Calu3 (cell line): ENCODE measurements around the gene PURB. TPM values are rescaled to one million over a fixed set of nuclear protein-coding genes. Genes with fewer than 3 reads are reported as not detected.
"Not testable (repeated sequence)": the region's sequence is repeated elsewhere in the genome, so short reads cannot be mapped to it uniquely, and the experiment has no call there.

ENCODE experiments used
- BruUV-seq: library from RNA; stranded (reverse); fragments of 400-500 nt; replicated peaks from 2 replicates; lab custom pipeline; 2021; lab: Mats Ljungman, UMichigan
- CTCF ChIA-PET: fragments of 300-600 bp; sonication (Branson Sonifier 250); formaldehyde crosslinking; loops from one replicate; lab custom pipeline; 2022; ENCODE audit warnings: antibody characterized with exemption; lab: Charles Lee
- DNase-seq: peaks from one replicate; pipeline ENCODE4 v3.0.0; 2022
- H3K27ac Mint-ChIP-seq: one replicate; pipeline ENCODE4 v1.8.0; 2022; ENCODE audit warnings: mixed read lengths; ENCODE audit not compliant: unreplicated experiment
- H3K27me3 Mint-ChIP-seq: one replicate; pipeline ENCODE4 v1.8.0; 2022; ENCODE audit warnings: mixed read lengths; ENCODE audit not compliant: unreplicated experiment
- H3K36me3 Mint-ChIP-seq: one replicate; pipeline ENCODE4 v1.8.0; 2022; ENCODE audit warnings: mild to moderate bottlenecking, moderate library complexity, mixed read lengths; ENCODE audit not compliant: insufficient read depth, unreplicated experiment
- H3K4me1 Mint-ChIP-seq: one replicate; pipeline ENCODE4 v1.8.0; 2022; ENCODE audit warnings: mild to moderate bottlenecking, low read depth, mixed read lengths; ENCODE audit not compliant: unreplicated experiment
- H3K4me3 Mint-ChIP-seq: one replicate; pipeline ENCODE4 v1.8.0; 2022; ENCODE audit warnings: mild to moderate bottlenecking, low read depth, moderate library complexity, mixed read lengths; ENCODE audit not compliant: unreplicated experiment
- H3K9me3 Mint-ChIP-seq: one replicate; pipeline ENCODE4 v1.8.0; 2022; ENCODE audit warnings: low read depth, mixed read lengths; ENCODE audit not compliant: unreplicated experiment
- intact Hi-C: fragments of 100-400 bp; cut with micrococcal nuclease; formaldehyde crosslinking; loops from one replicate; pipeline ENCODE4 v1.10.0; 2022; ENCODE audit not compliant: unreplicated experiment
- total RNA-seq: library from RNA; stranded (reverse); gene quantifications from 2 replicates; pipeline ENCODE4 v1.2.3, GENCODE V29; 2022
- TF ChIP-seq, protein P1 (sequence below): fragments of 200-600 bp; IDR thresholded peaks from one replicate; pipeline ENCODE4 v1.8.0; 2022; ENCODE audit warnings: antibody characterized with exemption; ENCODE audit not compliant: unreplicated experiment

PURB gene
- total RNA-seq, 1 experiment from 2014 or later = 70.8 TPM

DNA sequence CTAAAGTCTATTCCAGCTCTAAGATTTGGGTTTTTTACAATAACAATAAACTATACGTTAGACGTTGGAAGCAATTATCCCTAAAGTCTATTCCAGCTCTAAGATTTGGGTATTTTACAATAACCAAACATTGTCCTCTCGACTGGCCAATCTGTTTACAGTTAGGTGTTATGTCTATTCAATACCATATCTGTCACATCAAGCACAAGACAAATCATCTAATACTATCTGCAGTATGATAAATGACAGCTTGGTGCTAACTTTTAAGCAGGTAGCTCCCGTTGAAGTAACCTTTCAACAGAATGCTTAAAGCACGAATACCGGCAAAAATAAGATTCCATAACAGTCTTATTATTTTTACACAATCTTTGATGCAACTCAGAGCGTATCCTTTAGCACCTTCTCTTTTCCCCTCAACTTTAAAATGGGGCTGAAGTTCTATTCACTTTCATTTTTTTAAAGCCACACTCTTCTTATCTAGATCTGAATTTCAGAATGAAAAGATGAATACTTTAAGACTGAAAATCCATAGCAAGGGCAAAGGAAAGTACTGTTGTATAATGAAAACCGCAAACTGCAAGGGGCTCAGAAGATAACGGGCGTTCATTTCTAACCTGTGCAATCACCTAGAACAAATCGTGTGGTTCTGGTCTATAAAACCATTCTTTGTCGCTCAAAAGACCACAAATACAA lies 38.4 kb downstream of the PURB start:
- CTCF ChIA-PET = interaction anchor here (0.6 to 2.6 kb wide), 13 partner anchors 8 to 289 kb away, joined by 3 to 9 read pairs (median 4); partner anchors contain the start of gene ZMIZ2
- Mint-ChIP-seq H3K27me3 (no peaks in the 10 kb centered on the region), H3K4me1 (peaks cover 35% of the 10 kb centered on the region), H3K36me3 (peaks cover 40% of the 10 kb centered on the region), H3K9me3 (no peaks in the 10 kb centered on the region), H3K4me3 (peak overlapping the region; percentile 82), H3K27ac (peak overlapping the region; percentile 98)
- intact Hi-C loops = loop anchor here (1.0 to 5.0 kb wide), 3 partner anchors 48 to 259 kb away; no protein-coding TSS in a partner anchor
- TF ChIP-seq, protein P1, sequence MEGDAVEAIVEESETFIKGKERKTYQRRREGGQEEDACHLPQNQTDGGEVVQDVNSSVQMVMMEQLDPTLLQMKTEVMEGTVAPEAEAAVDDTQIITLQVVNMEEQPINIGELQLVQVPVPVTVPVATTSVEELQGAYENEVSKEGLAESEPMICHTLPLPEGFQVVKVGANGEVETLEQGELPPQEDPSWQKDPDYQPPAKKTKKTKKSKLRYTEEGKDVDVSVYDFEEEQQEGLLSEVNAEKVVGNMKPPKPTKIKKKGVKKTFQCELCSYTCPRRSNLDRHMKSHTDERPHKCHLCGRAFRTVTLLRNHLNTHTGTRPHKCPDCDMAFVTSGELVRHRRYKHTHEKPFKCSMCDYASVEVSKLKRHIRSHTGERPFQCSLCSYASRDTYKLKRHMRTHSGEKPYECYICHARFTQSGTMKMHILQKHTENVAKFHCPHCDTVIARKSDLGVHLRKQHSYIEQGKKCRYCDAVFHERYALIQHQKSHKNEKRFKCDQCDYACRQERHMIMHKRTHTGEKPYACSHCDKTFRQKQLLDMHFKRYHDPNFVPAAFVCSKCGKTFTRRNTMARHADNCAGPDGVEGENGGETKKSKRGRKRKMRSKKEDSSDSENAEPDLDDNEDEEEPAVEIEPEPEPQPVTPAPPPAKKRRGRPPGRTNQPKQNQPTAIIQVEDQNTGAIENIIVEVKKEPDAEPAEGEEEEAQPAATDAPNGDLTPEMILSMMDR = no peak
- no peak for DNase-seq
- BruUV-seq = TSS peak; percentile 42

DNA sequence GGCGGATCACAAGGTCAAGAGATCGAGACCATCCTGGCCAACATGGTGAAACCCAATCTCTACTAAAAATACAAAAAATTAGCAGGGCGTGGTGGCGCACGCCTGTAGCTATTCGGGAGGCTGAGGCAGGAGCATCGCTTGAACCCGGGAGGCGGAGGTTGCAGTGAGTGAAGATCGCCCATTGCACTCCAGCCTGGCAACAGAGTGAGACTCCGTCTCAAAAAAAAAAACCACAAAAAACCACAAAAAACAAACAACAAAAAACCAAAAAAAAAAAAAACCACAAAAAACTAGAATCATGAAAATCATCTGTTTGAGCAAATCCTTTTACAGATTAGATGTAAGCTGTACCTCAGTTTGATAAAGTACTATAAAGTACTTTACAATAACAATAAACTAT lies 38.9 kb downstream of the PURB start:
- BruUV-seq = not testable (repeated sequence)
- intact Hi-C loops = loop anchor here (2.0 to 5.0 kb wide), 2 partner anchors 48 to 94 kb away; no protein-coding TSS in a partner anchor

DNA sequence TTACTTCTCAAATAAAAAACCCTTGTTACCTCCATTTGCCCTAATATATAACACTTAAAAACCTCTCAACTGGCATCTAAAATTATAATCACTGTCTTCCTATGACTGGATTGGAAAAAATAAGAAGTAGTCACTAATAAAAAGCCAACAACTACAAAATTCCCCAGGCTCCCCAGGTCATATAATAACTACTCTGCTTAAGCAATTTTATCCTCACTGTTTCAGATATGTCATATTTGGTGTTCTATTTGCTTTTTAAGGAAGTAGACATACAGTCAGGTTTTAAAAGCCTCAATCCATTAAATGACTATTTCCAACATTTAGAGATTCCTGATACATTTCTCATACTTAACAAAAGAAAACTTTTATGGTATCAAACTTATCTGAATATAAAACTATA lies 39.9 kb downstream of the PURB start:
- TF ChIP-seq, protein P1 = no peak
- H3K27ac Mint-ChIP-seq = peak overlapping the region; percentile 98
- CTCF ChIA-PET = interaction anchor here (1.2 kb wide), 2 partner anchors 10 to 211 kb away, joined by 3 read pairs; no protein-coding TSS in a partner anchor
- peaks cover 55% of the 10 kb centered on the region for H3K36me3 Mint-ChIP-seq
- H3K4me3 Mint-ChIP-seq = peak overlapping the region; percentile 82
- no peak for DNase-seq
- peaks cover 42% of the 10 kb centered on the region for H3K4me1 Mint-ChIP-seq
- intact Hi-C loops = loop anchor here (5.0 kb wide), 1 partner anchor 93 kb away; no protein-coding TSS in a partner anchor
- H3K9me3 Mint-ChIP-seq = no peaks in the 10 kb centered on the region
- H3K27me3 Mint-ChIP-seq = no peaks in the 10 kb centered on the region
- no TSS peak for BruUV-seq

More for the DNA sequence above, 38.9 kb downstream of the PURB start:
- not testable (repeated sequence) for DNase-seq, H3K27me3 Mint-ChIP-seq, H3K9me3 Mint-ChIP-seq
- Mint-ChIP-seq H3K4me1 (peaks cover 41% of the 10 kb centered on the region), H3K4me3 (peak overlapping the region; percentile 82), H3K27ac (peak overlapping the region; percentile 98), H3K36me3 (peaks cover 46% of the 10 kb centered on the region)
- CTCF ChIA-PET = interaction anchor here (0.6 to 1.6 kb wide), 11 partner anchors 9 to 259 kb away, joined by 3 to 7 read pairs (median 3); no protein-coding TSS in a partner anchor

DNA sequence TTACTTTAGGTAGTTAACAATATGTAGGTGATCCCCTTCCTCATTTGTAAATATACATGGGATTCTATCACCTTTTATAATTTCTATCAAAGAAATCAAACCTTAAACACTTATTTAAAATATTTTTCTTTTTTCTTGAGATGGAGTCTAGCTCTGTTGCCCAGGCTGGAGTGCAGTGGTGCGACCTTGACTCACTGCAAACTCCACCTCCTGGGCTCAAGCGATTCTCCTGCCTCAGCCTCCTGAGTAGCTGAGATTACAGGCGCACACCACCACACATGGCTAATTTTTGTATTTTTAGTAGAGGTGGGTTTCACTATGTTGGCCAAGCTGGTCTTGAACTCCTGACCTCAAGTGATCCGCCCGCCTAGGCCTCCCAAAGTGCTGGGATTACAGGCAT lies 41.9 kb downstream of the PURB start:
- CTCF ChIA-PET, DNase-seq, H3K27me3 Mint-ChIP-seq, H3K9me3 Mint-ChIP-seq, H3K27ac Mint-ChIP-seq, BruUV-seq, H3K4me3 Mint-ChIP-seq, intact Hi-C loops: not testable (repeated sequence)
- H3K36me3 Mint-ChIP-seq = peaks cover 62% of the 10 kb centered on the region
- peaks cover 37% of the 10 kb centered on the region for H3K4me1 Mint-ChIP-seq

DNA sequence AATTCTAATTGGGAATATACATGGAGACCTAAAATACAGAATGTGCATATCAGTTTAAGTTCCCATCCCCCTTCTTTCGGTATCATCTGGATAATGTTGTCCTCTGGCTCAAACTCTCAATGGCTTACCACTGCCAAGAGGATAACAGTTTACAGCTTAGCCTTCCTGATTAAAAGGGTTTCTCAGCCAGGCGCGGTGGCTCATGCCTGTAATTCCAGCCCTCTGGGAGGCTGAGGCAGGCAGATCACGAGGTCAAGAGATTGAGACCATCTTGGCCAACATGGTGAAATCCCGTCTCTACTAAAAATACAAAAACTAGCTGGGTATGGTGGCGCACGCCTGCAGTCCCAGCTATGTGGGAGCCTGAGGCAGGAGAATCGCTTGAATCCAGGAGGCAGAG lies 42.7 kb downstream of the PURB start:
- H3K9me3 Mint-ChIP-seq, CTCF ChIA-PET, H3K4me3 Mint-ChIP-seq, BruUV-seq, H3K27me3 Mint-ChIP-seq, intact Hi-C loops, DNase-seq, H3K27ac Mint-ChIP-seq: not testable (repeated sequence)
- peaks cover 37% of the 10 kb centered on the region for H3K4me1 Mint-ChIP-seq
- peaks cover 61% of the 10 kb centered on the region for H3K36me3 Mint-ChIP-seq
